Measurements from ENCODE around the gene NLGN1.
"Not testable (repeated sequence)": the region's sequence is repeated elsewhere in the genome, so short reads cannot be mapped to it uniquely, and the experiment has no call there.

The NLGN1 gene

DNA sequence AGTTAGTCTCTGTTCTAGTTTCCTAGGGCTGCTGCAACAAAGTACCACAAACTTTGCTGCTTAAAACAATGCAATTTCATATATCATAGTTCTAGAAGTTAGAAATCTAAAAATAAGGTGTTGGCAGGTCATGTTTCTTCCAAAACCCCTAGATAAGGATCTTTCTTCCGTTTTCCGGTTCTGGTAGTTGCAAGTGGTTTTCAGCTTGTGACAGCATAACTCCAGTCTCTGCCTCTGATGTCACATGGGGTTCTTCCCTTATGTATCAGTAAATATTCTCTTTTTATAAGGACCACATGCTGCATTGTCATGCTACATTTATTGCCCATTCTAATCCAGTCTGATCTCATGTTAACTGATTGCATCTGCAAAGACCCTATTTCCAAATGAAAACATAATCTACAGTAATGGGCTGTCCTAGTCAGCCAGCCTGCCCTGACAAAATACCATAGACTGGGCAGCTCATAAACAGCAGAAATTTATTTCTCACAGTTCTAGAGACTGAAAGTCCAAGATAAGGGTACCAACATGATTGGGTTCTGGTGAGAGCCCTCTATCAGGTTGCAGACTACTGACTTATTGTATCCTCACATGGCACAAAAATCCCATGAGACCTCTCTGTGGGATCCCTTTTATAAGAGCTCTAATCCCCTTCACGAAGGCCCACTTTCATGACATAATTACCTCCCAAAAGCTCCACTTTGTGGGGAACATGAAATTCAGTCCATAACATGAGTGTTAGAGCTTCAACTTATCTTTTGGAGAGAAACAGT lies 819.6 kb downstream of the NLGN1 start:
- no peak for DNase-seq (ENCODE audit: low read depth in 2 of 2)

DNA sequence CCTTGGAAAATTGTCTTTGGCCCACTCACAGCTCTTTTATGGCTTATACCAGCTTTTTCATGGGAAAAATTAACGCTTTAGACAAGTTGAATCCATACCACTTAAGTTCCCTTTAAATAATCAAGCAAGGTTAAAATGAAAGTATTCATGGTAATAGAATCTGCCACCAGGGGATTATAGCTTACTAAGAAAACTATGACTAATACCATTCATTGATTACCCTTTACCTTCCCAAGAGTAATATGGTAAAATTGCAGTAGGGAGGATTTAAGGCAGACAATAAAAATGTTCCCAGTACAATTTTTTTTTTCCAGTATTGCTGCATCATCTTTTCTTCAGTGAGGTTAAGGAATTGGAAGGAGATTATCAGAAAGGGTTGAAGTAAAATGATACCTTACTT lies 820.5 kb downstream of the NLGN1 start:
- DNase-seq (ENCODE audit: low read depth in 2 of 2) = no peak

DNA sequence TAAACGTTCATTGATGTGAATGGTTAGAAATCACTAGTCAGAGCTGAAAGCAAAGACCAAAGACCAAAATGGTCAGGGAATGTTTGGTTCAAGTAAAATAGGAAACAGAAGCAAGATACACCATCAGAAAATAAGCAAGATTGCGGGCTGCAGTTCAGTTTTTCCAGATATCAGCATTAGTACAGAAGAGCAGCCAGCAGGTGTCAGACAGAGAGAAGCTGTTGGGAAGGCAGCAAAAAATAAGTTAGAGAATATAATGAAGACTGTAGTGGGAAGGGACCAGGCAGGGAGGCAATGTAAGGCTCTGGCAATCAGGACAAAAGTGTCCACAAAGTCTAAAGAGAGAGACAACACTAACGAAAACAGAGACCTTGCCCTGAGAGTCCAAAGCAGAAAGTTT lies 822.2 kb downstream of the NLGN1 start:
- DNase-seq (ENCODE audit: low read depth in 2 of 2) = no peak

DNA sequence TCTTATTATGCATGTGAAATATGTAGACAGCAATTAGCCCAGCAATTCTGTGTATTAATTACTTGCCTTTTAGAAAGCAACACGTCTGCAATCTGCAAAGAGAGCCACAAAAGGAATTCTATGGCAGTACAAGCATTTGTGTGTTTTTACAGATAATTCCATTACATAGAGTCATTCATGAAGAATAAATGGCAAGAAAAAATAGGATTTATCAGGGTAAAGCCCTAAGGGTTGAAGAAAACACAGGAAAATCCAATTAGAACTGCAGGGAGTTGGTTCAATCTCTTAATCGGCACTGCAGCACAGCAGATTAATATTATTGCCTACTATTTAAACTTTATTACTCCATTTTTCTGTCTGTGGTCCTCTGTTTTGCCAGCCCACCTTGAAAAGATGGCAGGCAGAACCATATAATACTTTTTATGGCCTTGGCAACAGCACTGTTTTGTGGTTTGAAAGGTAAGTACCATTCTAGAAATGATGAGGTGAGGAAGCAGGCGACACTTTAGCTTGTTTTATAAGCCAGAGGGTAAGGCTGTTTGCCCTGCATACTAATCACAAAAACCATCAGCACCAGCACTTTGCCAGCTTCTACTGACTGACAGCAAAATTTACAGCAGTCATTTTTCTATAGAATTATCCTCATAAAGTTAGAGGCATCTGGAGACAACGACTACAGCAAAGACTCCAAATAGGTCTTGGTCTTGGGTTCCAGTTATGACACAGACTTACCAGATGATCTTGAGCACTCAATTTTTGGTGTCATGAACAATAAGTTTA lies 823.4 kb downstream of the NLGN1 start:
- no peak for DNase-seq (ENCODE audit: low read depth in 2 of 2)

DNA sequence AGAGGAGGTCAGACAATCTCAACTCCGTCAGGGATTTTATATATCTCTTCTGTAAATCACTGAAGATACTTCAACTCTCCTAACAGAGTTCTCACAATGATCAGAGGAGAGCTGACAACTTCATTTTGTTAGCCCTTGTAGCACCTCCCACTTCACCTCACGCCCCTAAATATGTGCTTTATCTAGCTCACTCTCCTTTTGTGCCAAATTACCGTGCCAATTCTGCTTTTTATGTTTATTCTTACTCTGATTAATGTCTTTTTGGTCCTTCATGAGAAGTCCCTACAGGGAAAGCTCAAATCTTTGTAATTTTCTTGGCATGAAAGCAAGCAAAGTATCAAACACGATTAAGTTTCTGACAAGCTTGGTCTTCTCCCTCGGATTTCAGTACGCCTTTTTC lies 825.5 kb downstream of the NLGN1 start:
- no peak for DNase-seq (ENCODE audit: low read depth in 2 of 2)

DNA sequence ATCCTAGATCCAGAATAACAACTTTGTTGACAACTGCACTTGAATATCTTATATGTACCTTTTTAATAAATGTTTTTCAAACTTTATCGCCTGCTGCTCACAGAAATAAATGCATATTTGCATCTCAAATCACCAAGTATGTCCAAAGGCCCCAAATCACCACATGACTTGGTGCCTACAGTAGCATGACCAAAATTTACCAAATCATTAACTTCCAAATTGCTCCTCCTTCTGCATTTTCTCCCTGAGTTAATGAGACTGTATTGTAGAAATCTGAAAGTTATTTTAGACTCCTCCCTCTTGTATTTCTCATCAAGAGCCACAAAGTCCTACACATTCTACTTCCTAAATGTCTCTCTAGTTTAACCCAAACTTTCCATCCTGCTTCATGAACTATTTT lies 826.1 kb downstream of the NLGN1 start:
- no peak for DNase-seq (ENCODE audit: low read depth in 2 of 2)

DNA sequence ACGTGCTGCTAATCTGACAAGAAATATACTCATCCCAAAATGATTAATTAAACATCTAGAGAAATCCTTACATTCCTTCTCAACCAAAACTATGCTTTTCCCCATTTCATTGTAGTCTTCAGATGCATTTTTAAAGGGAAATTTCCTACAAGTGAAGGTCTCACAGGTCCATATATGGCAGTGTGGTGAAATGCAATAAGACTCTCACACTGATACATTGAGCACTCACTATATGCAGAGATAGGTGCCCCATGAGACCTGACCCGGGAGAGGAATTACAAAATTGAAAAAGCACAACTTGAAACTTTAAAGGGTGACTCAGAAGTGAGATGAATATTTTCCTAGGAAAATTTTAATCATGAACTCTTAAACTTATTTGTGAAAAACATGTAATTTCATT lies 832.4 kb downstream of the NLGN1 start:
- no peak for DNase-seq (ENCODE audit: low read depth in 2 of 2)

DNA sequence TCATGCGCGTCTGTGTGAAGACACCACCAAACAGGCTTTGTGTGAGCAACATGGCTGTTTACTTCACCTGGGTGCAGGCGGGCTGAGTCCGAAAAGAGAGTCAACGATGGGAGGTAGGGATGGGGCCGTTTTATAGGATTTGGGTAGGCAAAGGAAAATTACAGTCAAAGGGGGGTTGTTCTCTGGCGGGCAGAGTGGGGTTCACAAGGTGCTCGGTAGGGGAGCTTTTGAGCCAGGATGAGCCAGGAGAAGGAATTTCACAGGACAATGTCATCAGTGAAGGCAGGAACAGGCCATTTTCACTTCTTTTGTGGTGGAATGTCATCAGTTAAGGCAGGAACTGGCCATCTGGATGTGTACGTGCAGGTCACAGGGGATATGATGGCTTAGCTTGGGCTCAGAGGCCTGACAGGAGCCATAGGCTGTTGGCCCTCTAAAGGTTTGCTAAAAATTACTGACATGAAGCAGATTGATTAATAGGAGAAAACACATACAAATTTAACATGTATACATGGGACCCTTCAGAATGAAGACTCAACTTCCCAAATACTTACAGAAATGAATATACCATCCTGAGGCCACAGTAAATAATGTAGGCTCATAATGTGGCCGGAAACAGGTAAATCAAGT lies 834.6 kb downstream of the NLGN1 start:
- not testable (repeated sequence) for DNase-seq (ENCODE audit: low read depth in 2 of 2)

DNA sequence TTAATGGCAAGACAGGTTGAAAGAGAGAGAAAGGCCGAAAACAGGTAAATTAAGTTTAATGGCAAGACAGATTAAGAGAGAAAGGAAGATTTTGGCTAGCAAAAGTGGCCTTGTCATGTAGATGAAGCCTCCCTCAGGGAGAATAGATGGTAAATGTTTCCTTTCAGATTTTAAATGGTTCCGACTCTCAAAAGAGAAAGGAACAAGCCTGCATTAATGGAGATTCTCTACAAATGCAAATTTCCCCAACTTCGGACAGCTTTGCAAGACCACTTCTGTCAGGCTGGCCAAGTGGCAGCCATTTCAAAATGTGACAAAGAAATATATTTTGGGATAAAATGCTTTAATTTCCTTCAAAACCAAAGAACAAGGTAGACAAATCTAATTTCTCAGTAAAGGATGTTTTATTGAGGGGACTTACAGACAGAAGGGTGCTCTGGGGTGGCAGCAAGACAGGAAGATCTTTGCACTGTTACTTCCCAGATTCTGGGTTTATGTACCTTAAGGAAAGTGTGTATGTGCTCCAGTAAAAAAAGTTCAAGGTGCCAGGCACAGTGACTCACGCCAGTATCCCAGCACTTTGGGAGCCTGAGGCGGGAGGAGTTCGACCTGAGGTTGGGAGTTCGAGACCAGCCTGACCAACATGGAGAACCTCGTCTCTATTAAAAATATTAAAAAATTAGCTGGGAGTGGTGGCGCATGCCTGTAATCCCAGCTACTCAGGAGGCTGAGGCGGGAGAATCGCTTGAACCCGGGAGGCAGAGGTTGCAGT lies 835.3 kb downstream of the NLGN1 start:
- DNase-seq (ENCODE audit: low read depth in 2 of 2) = no peak

DNA sequence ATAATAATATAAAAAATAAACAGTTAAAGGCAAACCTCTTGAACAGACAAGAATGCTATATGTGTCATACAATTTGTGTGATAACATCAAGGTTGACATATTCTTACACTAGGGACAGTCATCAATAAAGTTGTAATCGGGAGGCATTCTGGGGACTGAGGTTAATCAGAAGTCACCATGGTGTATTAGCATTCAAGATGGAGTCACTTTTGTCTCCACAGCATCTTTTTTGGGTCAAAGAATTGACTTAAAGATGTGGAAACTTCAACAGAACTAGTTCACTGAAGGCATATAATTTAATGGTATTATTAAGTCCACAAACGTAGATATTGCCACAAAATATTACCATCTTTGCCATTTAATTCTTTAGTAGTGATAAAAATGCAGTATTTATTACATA lies 836.0 kb downstream of the NLGN1 start:
- no peak for DNase-seq (ENCODE audit: low read depth in 2 of 2)

DNA sequence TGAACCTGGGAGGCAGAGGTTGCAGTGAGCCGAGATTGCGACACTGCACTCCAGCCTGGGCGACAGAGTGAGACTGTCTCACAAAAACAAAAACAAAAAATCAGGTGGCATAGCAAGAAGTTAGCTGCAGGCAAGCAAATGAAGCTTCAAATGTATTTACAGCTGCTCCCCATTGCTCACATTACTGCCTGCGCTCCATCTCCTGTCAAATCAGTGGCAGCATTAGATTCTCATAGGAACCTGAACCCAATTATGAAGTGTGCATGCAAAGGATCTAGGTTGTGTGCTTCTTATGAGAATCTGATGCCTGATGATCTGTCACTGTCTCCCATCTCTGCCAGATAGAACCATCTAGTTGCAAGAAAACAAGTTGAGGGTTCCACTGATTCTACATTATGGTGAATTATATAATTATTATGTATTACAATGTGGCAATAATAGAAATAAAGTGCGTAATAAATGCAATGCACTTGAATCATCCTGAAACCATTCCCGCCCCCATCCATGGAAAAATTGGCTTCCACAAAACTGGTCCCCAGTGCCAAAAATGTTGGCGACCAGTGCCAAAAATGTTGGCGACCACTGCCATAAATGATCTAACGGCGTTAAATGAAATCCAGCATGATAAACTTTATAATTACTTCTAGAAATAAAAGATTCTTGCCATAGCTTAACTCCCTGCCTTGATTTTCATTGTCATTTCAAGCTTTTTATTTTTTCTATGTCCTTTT lies 844.9 kb downstream of the NLGN1 start:
- no peak for DNase-seq (ENCODE audit: low read depth in 2 of 2)

DNA sequence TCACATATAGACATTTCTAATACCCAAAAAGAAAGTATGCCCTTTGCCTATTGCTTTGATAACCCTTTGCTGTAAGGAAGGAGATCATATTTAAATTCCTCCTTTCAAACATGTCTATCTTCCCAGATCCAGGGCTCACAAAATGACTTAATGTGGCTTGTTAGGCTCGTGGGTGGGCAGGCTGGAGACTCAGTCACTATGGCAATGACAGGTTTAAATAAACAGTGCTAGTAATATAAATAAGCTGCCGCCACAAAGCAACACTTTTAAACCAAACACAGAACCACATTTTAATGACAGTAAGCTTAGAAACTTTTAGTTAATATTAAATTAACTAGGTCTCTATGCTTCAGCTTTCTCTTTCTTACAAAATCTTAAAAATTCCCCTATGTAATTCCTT lies 845.6 kb downstream of the NLGN1 start:
- DNase-seq (ENCODE audit: low read depth in 2 of 2) = no peak

DNA sequence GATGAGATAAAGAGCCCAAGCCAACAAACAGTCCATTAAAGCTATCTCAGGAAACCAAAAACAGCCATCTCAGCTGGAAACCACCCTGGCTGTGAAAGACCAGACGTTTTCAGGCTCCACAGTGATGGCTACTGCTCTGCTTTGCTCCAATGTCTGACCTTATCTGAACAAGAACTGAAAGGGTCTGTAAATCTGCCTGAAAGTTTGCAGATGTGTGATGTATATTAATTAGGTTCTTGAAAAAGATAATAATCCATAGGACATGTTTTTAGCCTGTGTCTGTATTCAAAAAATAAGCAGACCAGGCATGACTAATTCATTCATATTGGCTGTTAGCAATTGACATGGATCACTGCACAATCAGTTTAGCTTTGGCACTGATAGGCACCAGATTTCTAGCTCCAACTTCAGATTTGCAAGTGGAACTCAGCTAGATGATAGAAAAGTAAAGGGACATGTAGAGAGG lies 850.2 kb downstream of the NLGN1 start:
- DNase-seq (ENCODE audit: low read depth in 2 of 2) = no peak

DNA sequence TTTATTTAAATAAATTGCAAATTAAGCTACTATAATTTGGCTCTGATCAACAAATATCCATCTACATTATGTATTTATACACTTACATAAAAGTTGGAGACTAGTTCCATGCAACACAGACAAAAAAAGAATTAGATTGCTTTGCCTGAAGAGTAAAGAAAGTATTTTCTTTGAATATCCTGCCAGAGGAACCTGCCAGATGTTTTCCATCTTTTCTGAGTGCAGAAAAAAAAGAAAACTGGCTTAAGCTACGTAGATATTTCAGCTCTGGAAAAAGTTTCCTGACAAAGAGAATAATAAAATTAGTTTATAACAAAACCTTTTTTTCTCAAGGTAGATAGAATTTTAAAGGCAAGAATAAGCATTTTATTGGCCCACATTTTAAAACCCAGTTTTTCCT lies 854.1 kb downstream of the NLGN1 start:
- DNase-seq (ENCODE audit: low read depth in 2 of 2) = no peak

DNA sequence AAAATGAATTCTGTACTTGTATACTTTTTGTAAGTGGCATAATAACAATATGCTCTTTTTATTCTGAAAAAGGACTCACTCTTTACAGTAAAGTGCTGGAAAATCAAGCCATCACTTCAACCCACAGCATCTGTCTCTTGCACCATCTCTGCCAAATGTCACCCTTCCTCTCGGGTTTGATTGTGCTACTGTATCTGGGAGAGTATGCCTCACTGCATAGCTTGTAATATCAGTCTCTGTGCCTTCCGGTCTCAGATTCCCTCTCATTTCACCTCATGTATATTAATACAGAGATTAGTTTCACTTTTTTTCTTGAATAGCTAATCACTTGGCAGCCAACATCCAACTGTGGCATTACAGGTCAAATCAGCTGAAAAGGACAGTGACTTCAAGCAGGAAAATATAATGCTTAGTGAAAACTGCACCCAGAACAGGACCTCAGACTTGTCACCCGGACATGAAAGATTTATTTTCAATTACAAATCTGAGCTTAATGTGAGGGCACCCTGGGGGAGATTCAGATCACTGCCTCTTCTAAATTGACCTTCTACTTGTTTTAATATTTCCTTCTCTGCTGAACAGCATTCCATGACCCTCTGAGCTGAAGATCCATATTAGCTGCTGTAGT lies 855.8 kb downstream of the NLGN1 start:
- DNase-seq (ENCODE audit: low read depth in 2 of 2) = no peak

DNA sequence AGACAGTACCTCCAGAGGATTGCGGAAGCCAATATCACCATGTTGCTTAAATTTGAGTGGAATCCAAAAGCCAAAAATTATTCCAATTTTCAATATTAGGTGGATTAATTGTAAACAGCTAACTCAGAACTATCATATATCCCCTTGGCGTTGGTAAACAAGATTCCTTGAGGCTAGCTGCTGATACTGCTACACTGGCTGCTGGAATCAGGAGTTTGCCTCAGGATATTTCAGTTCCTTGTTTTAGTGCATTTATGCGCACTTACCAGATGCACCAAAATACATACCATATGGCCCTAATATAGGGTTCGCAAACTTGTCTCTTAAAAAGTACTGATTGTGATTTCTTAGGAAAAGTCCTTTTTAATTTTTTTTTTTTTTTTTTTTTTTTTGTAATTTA lies 856.4 kb downstream of the NLGN1 start:
- no peak for DNase-seq (ENCODE audit: low read depth in 2 of 2)

DNA sequence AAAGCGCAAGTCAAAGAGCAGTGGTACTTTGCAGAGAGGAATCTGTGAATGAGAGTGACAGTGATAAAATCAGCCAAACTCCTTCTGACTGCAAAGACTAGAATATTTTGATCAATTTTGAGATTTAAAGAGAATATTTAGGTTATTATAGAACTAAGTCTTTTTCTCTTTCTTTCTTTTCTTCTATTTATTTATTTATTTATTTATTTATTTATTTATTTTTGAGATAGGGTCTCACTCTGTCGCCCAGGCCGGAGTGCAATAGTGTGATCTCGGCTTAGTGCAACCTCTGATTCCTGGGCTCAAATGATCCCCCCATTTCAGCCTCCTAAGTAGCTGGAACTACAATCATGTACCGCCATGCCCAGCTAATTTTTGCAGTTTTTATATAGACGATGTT lies 857.9 kb downstream of the NLGN1 start:
- no peak for DNase-seq (ENCODE audit: low read depth in 2 of 2)

DNA sequence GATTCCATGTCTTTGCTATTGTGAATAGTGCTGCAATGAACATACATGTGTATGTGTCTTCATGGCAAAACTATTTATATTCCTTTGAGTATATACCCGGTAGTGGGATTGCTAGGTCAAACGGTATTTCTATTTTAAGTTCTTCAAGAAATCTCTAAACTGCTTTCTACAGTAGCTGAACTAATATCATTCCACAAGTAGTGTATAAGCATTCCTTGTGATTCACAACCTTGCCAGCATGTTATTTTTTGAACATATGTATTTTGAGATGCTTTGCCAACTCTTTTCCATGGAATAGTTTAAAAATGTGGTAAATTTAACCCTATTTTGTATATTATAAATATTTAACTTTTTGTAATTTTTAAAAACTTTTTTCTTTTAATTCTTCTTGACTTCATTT lies 868.9 kb downstream of the NLGN1 start:
- DNase-seq (ENCODE audit: low read depth in 2 of 2) = no peak

DNA sequence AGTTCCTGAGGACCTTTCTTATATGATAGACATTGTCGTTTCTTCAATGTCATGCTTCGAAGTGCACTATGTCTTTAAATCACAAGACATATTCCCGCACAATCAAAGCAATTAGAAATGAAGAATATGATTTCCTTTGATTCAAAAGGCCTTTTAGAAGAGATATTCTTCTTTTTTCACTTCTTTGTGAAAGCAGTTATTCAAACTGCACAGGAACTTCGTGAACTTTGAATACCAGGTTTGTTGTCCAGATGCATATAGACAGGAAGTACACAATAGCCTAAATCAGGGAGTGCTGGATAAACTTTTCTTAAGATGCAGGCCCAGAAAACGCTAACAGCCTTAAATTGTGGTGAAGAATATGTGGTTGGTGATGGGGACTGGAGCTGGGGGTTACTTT lies 870.5 kb downstream of the NLGN1 start:
- DNase-seq (ENCODE audit: low read depth in 2 of 2) = no peak

DNA sequence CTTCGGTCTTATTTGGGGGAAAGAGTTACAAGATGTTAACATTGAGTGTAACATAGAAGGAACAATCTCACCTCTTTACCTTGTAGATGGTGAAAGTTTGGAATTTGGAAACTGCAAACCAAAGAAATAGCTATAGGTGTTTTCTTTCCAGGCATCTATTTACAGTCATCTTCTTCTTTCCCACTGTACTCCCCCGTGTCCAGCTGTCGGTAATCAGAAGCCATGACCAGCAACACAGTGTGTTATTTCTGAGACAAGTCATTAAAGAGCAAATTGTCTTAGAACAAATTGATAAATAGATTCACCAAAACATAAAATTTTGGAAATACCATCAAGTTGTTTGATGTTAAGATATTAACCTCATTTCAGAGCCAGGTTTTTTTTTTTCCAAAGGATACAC lies 871.0 kb downstream of the NLGN1 start:
- no peak for DNase-seq (ENCODE audit: low read depth in 2 of 2)

DNA sequence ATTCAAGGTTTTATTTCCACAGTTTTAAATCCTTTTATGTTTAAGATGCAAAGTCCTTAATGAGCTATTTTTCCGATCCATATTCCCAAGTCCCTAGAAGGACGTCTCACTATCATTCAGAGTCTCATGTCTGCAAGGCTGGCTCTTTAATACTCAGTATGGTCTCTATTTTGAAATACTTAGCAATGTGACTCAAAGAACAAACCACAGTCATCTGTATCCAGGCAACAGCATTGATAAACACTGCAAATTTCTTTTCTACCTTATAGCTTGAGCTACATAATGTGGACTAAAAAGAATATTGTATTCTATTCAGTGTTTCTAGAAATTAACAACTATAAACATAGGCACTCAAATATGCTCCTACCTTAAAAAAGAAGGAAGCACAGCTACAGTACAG lies 873.3 kb downstream of the NLGN1 start:
- no peak for DNase-seq (ENCODE audit: low read depth in 2 of 2)

Data from stimulated activated CD8-positive, alpha-beta memory T cell treated with anti-CD3 and anti-CD28 coated beads, Interleukin-15, amount 100 ng/mL, for 4 hours (primary cell).